A673 (cell line): ENCODE data around the gene STK40.

ENCODE experiments used
- CTCF ChIP-seq: fragments of 300-800, 200-600 bp; sonication (generic); conservative IDR thresholded peaks from 2 replicates; pipeline ENCODE4 v1.5.1; 2017; ENCODE audit warnings: low read depth, mild to moderate bottlenecking, antibody characterized with exemption, low read length, moderate library complexity, mixed read lengths
- EZH2 ChIP-seq: fragments of 200-600 bp; sonication (generic); IDR thresholded peaks from 2 replicates; pipeline ENCODE4 v1.6.1; 2017; ENCODE audit warnings: borderline replicate concordance, low read depth, mild to moderate bottlenecking, mixed read lengths, antibody characterized with exemption, low read length; ENCODE audit not compliant: poor library complexity, severe bottlenecking

GRCh38 chr1:36355811-36356210, 29.9 kb downstream of the STK40 start:
- TF ChIP-seq CTCF = no peak
- TF ChIP-seq EZH2 = no peak
